Left ventricle myocardium superior (tissue), 1 donor: Measurements from ENCODE around the gene ANGPT4. TPM values are rescaled to one million over a fixed set of nuclear protein-coding genes. Genes with fewer than 3 reads are reported as not detected.
A peak's percentile ranks its signal among the peaks of the same experiment; 100 is the strongest.
"Not testable (repeated sequence)": the region's sequence is repeated elsewhere in the genome, so short reads cannot be mapped to it uniquely, and the experiment has no call there.

Experiments
- ATAC-seq: fragments of 200-7000 bp; cut with Tn5 transposase; one replicate; pipeline ENCODE4 v1.9.1; 2020; ENCODE audit warnings: mild to moderate bottlenecking, moderate library complexity
- DNase-seq: peaks from one replicate; pipeline ENCODE4 v3.0.0-alpha.2; 2020
- intact Hi-C: fragments of 100-400 bp; cut with micrococcal nuclease; formaldehyde crosslinking; loops from one replicate; pipeline ENCODE4 v1.11.0; 2022
- total RNA-seq: library from RNA; stranded (reverse); fragmentation: NEBNext Ultra II Directional; extraction: Animal tissue kit (Norgen Biotek cat#: 25700); gene quantifications from one replicate; pipeline ENCODE4 v1.2.1, GENCODE V29; 2021
- donor health status: DM: no; HTN: yes; CAD: no; lungs with severe emphysema.

ANGPT4 gene
- total RNA-seq, 1 donor from 2014 or later: 0.05 TPM

DNA sequence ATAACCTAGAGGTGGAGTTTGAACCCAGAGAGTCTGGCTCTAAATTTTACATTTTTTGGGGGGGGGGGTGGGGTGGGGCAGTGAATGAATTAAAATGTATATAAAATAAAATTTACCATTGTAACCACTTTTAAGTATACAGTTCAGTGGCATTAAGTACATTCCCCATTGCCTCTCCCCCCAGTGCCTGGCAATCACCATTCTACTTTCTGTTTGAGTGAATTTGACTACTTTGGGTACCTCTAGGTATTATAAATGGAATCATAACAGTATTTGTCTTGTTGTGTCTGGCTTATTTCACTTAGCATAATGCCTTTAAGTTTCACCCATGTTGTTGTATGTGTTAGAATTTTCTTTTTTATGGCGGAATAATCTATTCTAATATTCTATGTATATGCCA lies 79.9 kb downstream of the ANGPT4 start:
- ATAC-seq (no peak), DNase-seq (no peak)
- intact Hi-C loops: no loop called here

DNA sequence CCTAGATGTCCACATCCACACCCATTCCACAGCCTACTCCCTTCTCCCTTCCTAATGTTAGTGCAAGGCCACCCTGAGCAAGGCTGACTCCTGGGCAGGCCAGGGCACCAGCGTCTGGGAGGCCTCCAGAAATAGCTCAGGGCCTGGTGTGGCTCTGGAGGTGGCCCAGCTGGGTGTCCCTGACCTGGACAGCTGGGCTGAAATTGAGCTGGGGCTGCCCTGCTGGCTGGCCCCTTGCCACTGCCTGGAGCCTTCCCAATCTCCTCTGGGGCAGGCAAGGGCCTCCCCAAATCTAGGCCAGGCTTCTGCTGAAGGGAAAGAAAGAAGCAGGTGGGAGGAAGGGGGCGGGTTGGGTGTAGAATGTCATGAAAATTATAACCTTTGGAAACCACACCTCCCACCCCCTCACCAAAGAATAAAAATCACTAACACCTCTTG lies 80.5 kb downstream of the ANGPT4 start:
- ATAC-seq: peak; percentile 85
- intact Hi-C loops: no loop called here
- DNase-seq: peak; percentile 91

DNA sequence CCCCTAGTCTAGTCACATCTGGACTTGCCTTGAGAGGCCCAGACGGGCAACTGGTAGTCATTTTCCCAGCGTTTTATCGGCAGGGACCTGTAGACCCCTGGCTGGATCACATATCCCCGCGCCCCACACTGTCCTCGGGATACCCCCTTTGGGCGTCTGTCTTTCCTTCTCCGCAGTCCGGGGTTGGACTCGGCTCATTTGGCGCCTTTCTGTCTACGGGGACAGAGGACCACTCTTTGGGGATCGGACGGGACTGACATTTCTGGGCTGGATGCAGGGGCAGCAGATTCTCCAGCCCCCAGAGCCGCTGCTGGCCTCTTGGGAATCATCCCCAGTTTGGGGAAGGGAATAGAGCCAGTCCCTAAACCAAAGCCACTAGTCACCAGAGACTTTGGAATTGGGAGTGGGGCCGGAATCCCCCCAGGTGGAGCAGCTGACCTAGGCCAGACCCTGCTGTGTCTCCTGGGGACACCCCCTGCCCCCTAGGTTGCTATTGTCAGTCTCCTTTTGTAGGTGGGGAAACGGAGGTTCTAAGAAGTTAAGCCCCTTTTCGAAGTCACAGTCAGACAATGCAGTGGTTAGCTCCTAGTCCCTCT lies 81.9 kb downstream of the ANGPT4 start:
- ATAC-seq (peak; percentile 1), DNase-seq (no peak)
- intact Hi-C loops: no loop called here

DNA sequence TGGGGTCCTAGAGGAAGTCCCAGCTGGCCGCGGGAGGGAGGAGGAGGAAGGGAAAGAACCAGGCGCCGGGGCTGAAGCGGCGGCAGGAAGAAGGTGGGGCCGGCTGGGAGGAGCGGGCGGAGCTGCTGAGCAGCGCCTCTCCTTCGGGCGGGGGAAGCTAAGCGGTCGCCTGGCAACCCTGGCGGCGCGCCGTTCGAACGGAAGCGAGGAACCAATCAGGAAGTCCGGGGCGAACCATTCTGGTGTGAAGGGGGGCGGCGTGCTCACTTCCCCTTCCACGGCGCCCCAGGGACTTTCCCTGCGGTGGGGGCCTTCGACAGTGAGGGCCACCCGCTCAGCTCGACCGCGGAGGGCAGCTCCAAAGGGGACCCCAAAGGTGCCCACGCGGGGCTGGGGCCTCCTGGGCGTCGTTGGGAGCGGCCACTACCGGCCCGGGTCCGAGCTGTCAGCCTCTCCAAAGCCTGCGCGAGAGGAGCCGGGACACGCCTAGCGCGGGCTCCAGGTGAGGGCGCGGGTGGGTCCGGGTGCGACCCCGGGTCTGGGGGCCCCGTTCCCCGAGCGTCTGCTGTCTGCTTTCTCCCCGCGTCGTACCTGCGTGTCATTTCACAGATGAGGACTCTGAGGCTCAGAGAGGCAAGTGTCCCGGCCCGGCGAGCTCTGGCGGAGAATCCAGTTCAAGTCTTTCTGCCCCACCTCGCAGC lies 82.5 kb downstream of the ANGPT4 start, which contains the start of gene FAM110A:
FAM110A (plus strand) TSS at position 266 of the 701 bp plus-strand sequence. CDS start 11,090 bp downstream, outside the sequence.
- intact Hi-C loops: no loop called here
- DNase-seq (peak; percentile 99), ATAC-seq (peak; percentile 97)

DNA sequence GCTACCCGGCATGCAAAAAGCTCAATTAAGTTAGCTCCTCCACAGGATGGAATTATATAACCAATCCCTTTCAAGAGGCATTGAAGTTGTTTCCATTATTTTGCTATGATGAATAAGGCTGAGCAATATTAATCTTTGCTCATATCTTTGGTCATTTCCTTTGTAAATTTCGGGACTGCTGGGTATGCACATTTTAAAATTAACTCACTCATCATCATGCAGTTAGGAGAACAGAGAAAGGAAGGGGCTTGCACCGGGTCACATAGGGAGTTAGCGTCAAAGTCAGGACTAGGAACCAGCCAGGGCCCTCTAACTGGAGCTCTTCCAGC lies 83.0 kb downstream of the ANGPT4 start:
- intact Hi-C loops: no loop called here
- DNase-seq (no peak), ATAC-seq (no peak)

DNA sequence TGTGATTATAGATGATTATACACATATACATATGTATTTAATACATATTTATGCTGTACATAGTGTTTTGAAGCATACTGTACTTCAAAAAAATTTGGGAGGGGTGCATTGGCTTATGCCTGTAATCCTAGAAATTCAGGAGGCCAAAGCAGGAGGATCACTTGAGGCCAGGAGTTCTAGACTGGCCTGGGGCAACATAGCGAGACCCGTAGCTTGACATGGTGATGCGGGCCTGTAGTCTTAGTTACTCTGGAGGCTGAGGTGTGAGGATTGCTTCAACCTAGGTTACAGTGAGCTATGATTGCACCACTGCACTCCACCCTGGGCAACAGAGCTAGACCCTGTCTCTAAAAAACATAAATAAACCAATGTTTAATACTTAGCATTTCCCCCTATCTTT lies 84.2 kb downstream of the ANGPT4 start:
- DNase-seq (no peak), ATAC-seq (no peak)
- intact Hi-C loops: no loop called here

DNA sequence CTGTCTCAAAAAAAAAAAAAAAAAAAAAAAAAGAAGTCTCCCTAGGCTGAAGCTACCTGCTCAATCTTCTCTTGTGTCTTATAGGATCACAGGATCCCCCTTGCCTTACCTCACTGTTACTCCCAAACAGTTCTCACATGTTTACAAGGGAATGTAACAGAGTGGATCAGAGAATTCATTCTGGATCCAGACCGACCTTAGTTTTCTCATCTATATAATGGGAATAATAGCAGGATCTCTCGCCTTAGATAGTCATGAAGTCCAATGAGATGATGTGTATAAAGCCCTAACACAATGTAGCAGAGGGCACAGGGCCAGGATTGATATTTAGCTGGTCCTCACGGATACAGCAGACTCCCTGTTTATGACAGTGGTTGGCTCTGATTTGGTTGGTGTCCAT lies 84.9 kb downstream of the ANGPT4 start:
- intact Hi-C loops: no loop called here
- ATAC-seq (no peak), DNase-seq (no peak)

DNA sequence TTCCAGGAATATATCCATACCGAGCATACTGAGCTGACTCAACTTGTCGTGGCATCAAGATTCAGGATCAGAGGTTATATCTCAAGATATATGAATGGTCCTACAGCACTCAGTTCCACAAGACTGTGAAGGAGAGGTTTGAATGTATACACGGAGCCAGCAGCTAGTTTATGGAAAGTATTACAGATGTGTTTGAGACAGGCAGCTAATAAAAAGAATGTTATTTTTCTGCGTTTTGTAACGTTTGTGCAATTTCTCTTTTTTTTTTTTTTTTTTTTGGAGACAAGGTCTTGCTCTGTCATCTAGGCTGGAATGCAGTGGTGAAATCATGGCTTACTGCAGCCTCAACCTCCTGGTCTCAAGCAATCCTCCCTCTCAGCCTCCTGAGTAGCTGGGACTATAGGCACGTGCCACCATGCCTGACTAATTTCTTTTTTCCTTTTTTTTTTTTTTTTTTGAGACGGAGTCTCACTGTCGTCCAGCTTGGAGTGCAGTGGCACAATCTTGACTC lies 86.1 kb downstream of the ANGPT4 start:
- ATAC-seq (no peak), DNase-seq (no peak)
- intact Hi-C loops: no loop called here

DNA sequence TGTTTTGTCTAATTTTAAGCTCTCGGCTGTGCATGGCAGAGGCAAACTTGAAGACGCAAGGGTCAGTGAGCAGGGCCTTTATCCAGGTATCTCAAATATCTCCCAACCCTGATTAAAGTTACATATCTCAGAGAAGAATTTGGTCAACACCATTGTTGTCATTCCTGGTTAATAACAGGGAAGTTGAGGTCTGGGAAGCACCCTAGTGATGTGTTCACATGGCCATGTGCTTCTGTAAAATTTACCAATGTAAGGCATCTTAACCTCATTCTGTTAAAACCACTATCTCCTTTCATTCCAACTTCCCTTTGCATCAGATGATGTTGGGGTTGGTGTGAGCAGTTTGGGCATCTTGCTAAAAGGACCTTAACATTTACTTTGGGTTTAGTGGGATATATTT lies 86.6 kb downstream of the ANGPT4 start:
- DNase-seq: no peak
- no peak for ATAC-seq
- intact Hi-C loops: no loop called here

DNA sequence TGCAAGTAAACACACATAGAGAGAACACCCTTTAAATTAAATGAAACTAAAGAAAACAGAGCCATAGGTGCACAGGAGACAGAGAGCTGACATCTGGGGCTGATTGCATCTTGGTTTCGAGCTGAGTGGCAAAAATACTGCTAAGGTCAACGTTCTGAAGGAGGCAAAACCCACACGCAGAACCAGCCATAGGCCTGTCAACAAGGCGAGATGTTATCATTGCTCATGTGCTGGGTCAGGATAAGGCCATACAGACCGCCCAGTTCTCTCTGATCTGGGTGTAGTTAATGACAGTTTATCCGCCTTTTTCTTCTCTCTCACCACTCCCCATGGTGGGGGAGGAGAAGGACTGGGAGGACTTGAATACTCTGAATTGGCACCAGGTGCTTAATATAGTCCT lies 87.1 kb downstream of the ANGPT4 start:
- DNase-seq (no peak), ATAC-seq (no peak)
- intact Hi-C loops: no loop called here

DNA sequence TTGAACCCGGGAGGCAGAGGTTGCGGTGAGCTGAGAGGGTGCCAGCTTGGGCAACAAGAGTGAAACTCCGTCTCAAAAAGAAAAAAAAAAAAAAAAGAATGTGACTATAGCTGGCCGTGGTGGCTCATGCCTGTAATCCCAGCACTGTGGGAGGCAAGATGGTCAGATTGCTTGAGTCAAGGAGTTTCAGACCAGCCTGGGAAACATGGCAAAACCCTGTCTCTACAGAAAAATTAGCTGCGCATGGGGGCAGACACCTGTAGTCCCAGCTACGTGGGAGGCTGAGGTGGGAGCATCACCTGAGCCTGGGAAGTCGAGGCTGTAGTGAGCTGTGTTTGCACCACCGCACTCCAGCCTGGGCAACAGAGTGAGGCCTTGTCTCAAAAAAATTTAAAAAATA lies 88.2 kb downstream of the ANGPT4 start:
- intact Hi-C loops, ATAC-seq, DNase-seq: not testable (repeated sequence)

DNA sequence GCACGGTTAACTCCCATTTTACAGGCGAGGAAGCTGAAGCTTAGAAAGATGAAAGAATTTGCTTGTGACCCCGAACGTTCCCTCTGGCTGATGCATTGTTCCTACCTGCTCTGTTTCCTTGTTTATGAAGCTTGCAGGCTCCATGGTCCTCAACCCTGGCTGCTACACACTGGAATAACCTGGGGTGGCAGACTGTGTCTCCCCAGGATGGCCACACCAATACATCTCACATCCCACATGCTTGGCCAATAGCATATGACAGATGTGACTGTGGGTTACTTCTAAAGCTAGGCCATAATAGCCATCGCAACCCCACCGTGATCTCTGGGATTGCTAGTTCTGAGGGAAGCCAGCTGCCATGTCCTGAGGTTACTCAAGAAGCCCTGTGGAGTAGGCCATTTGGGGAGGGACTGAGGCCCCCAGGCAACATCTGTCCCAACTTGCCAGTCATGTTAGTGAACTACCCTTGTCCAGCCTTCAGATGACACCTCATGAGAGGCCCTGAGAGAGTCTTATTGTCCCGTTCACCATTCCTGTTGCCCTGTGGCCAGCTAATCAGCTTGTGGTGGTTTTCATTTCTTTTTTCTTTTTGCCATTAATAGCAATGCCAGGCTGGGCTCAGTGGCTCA lies 89.3 kb downstream of the ANGPT4 start:
- intact Hi-C loops: no loop called here
- DNase-seq: no peak
- ATAC-seq: no peak

DNA sequence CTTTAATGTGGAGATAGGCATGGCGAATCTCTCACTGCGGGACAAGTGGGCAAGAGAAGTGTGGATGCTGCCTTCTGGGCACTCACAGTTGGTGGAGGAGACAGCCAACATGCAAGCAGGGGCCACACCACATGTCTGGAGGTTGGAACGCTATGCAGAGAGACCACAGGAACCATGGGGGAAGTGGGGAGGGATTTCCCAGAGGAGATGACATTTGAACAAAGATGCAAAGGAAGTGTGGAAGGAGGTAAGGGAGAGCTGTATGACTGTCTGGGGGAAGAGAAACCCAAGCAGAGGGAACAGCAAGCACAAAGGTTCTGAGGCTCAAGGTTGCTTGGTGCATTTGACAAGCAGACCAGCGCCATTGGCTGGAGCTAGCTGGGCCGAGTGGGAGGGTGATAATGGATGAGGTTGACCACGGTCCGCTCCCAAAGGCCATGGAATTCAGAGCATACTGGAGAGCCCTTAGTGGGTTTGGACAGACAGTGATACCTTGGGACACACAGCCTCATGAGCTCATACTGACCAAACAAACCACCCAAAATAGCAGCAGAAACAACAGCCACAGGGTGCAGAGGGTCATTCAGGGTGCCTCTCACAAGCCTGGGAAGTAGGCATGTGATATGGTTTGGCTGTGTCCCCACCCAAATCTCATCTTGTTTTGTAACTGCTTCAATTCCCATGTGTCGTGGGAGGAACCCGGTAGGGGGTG lies 90.3 kb downstream of the ANGPT4 start:
- DNase-seq: no peak
- peak; percentile 55 for ATAC-seq
- intact Hi-C loops: no loop called here

DNA sequence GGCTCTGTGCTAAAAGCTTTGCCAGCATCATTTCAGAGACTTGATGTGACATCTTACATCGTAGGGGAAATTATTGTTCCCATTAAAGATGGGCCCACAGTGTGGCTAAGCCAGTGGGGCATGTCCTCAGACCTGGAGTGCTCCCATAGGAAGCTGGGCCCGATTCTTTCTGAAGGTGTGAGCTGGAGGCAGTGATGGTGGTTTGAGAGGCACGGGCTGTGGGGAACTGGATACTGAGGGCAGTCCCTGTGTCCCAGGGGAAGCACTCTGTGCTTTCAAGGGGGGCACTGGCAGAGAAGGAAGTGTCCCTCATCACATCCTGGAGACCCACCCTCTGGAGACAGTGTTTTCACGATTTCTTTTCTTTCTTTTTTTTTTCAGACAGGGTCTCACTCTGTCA lies 91.2 kb downstream of the ANGPT4 start:
- DNase-seq (no peak), ATAC-seq (no peak)
- intact Hi-C loops: no loop called here

DNA sequence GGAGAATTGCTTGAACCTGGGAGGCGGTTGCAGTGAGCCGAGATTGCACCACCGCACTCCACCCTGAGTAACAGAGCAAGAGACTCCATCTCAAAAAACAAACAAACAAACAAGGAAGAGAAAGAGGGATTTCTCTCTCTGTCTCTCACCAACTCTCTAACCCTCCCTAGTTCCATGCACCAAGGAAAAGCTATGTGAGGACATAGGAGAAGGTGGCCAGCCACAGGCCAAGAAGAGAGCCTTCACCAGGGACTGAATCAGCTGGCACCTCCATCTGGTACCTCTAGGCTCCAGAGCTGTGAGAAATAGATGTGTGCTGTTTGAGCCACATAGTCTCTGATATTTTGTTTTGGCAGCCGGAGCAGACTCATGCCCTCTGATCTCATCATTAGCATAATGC lies 91.6 kb downstream of the ANGPT4 start:
- intact Hi-C loops: no loop called here
- no peak for DNase-seq
- ATAC-seq: no peak

DNA sequence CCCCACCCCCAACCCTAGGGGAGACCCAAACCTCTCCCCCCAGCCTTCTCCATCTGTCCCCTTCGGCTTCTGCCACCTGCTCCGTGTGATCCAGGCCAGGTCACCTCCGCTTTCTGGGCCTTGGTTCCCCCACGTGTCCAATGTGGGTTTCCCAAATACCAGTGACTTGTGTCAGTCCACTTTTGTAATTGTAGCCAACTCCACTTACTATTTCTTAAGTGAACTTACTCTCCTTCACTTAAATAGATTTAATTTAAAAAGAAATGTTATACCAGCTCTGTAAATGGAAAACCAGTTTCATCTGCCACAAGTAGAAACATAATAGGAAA lies 92.6 kb downstream of the ANGPT4 start:
- DNase-seq (no peak), ATAC-seq (no peak)
- intact Hi-C loops: no loop called here

DNA sequence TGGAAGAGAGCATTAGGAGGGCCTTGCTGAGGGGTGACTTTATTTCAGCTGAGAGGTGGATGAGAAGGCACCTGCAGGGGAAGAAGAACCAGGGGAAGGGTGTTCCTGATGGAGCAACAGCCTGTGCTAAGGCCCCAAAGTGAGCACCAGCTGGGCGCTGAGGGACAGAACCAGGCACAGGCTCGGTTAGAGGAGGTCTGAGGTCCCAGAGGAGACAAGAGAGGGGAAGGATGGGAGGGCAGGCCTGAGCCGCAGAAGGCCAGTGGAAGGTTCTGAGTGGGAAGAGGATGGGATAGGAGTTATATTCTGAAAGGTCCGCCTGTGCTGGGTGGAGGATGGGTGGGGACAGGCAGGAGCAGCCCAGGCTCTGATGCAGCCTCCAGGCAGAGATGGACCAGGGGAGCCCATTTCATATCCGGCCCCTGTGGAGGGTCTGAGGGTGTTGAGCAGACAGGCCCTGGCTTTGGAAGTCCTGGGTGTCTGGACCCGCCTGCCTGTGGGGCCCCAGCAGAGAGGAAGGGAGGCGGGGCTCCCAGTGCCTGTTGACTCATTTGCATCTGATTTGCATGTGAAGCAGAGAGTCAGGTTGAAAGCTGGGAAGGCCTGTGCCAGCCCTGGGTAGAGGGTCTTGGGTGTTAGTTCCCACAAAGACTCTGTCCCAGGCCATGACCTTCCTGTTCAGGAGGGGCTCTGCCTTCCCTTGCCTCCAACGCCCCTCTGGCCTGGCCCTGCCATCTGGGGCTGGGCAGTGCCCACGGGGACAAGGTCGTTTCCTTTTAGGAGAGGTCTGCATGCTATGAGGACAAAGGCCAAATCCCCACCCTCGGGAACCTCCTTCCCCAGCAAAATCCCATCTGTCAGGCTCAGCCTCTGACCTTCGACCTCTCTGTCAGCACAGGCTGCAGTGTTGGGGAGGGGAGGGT lies 93.2 kb downstream of the ANGPT4 start:
- intact Hi-C loops: no loop called here
- ATAC-seq (no peak), DNase-seq (no peak)

DNA sequence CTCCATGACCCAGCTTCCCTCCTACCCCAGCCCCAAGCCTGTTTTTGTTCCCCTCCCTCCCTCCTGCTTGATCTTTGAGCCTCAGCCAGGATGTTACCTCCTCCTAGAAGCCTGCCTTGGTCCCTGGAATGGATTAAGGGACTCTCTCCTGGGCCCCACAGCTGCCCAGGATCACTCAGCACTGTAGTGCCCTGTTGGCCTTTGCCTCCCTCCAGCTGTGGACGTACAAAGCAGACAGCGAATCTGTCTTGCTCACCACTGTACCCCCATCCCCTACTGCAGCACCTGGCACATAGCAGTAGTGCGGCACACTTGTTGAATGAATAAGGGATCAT lies 94.4 kb downstream of the ANGPT4 start:
- ATAC-seq: peak; percentile 9
- intact Hi-C loops: no loop called here

DNA sequence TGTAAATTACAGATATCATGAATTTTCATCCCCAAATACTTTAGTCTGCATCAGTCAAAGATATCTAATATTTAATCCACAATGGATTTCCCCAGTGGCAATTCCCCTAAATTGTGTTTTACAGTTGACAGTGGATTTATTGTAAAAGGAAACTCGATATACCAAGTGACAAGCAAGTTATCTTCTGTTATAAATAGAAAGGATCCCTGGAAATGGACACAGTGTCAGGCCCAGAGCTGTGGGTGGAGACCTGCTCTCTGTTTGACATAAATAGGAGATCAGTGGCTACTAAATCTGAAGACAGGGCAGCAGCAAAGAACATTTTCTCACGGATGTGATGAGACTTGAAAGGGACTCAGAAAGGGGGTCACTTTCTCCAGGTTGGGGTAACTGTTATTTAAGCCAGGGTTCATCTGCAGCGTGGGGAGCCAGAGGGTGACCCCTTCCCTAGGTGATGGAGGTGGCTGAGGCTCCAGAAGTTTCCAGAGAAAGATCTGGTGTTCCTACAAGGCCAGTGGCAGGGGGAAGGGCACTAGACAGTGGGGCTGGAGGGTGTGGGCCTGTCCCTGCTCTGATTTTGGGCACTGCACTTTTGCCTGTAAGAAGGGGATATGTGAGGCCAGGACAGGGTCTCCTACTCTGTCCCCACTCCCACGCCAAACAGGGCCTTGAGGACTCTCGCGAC lies 94.9 kb downstream of the ANGPT4 start:
- ATAC-seq: peak; percentile 90
- DNase-seq: no peak
- intact Hi-C loops: no loop called here

More for the DNA sequence above, 94.4 kb downstream of the ANGPT4 start:
- DNase-seq: no peak
